Measurements from ENCODE around the gene GART. TPM values are rescaled to one million over a fixed set of nuclear protein-coding genes. Genes with fewer than 3 reads are reported as not detected.

GART gene
- total and polyA plus RNA-seq, 10 of the 15 experiments (the other 5 are each of a cell fraction or from before 2014, with no cell fraction given) = 44.7 to 178 (median 106) TPM

DNA sequence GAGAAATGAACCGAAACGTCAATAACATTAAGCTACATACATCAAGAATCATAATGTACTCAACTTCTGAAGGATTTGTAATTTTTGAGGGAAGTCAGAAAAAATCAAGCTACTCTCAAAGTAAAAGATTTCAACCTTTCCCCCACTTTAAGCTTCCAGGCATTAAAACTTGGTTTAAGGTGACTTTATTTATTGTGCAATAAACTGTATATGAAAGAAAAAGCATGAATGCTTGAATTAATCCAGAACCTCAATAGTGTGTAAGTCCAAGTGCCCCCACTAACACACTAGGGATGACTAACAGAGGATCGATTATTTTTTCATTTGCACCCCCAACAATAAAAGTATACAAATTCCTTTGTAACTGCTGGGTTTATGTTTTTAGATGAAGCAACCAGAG, 10.9 kb downstream of the GART start (continued):
- TF ChIP-seq CREM (IDR thresholded peaks at IDR 0.05; ENCODE audit: low read depth) = no peak
- TF ChIP-seq MEF2A (IDR thresholded peaks at IDR 0.05; ENCODE audit: insufficient read depth, low read depth, low read length) = no peak
- TF ChIP-seq MAX (IDR thresholded peaks at IDR 0.05; ENCODE audit: low read depth, low read length) = no peak
- no peak for TF ChIP-seq TCF7 (IDR thresholded peaks at IDR 0.05; ENCODE audit: borderline replicate concordance)
- TF ChIP-seq ATF7 (IDR thresholded peaks at IDR 0.05; ENCODE audit: low read depth) = no peak
- TF ChIP-seq SRF (IDR thresholded peaks at IDR 0.05; ENCODE audit: low read depth in 2 of 2, low read length in 2 of 2) = no peak

DNA sequence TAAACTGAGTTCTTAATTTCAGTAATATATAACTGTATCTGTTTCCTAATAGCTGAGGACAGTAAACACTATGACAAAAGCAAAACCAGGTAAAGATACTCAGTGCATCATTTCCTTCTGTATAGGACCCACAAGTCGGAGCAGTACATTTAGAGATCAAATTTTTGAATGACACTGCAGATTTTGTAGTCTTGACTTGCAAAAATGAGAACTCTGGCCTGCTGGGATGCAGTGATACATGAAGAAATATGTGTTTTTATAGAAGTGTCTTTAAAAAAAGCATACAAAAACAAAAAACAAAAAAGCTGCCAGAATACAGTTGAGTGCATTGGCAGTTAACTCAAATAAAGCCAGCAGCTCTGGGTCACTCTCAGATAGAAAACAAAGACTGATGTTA, 19.0 kb downstream of the GART start:
- in situ Hi-C loops (cut with MboI) = no loop called here
- intact Hi-C loops (cut with micrococcal nuclease; ENCODE audit: unreplicated experiment) = no loop called here
- no peak for ATAC-seq
- Histone ChIP-seq H3K4me2 (ENCODE audit: control insufficient read depth, insufficient read depth) (no peak overlapping the region), H3K9me3 (replicated peaks; ENCODE audit: control insufficient read depth, insufficient read depth, low read length) (no peaks in the 10 kb centered on the region), H3K9ac (ENCODE audit: control insufficient read depth, insufficient read depth, low read length) (no peak overlapping the region), H4K20me1 (ENCODE audit: control insufficient read depth, insufficient read depth) (no peaks in the 10 kb centered on the region), H3K4me3 (no peak overlapping the region), H3K27me3 (replicated peaks in 1 of 2; ENCODE audit: control insufficient read depth in 2 of 2, insufficient read depth in 2 of 2, low read length in 1 of 2) (no peaks in the 10 kb centered on the region), H3K79me2 (ENCODE audit: control insufficient read depth, insufficient read depth, low read length) (no peaks in the 10 kb centered on the region), H3K36me3 (ENCODE audit: control insufficient read depth in 2 of 2, insufficient read depth in 2 of 2, low read length in 1 of 2) (peaks cover 4 to 36% of the 10 kb centered on the region in 2 experiments), H3K4me1 (ENCODE audit: control insufficient read depth, insufficient read depth, low read length) (no peaks in the 10 kb centered on the region), H3K27ac (ENCODE audit: control insufficient read depth, insufficient read depth) (no peak overlapping the region), H2AFZ (ENCODE audit: control insufficient read depth, low read depth, low read length) (no peak overlapping the region)
- ChIA-PET RAD21 (ENCODE audit: unreplicated experiment) (no interaction called here), POLR2A (no interaction called here), CTCF (no interaction called here), SMC1A (ENCODE audit: uncharacterized antibody, unreplicated experiment) (interaction anchor here (0.9 kb wide), 1 partner anchor 9 kb away, joined by 3 read pairs; no protein-coding TSS in a partner anchor)
- 36% methylated on average over 1 of the region's 1 CpG for WGBS (ENCODE audit: insufficient coverage, insufficient replicate concordance, low lambda C conversion rate, missing lambda C conversion rate)
- no TSS peak for BruUV-seq (replicated peaks)
- TF ChIP-seq, protein P1, sequence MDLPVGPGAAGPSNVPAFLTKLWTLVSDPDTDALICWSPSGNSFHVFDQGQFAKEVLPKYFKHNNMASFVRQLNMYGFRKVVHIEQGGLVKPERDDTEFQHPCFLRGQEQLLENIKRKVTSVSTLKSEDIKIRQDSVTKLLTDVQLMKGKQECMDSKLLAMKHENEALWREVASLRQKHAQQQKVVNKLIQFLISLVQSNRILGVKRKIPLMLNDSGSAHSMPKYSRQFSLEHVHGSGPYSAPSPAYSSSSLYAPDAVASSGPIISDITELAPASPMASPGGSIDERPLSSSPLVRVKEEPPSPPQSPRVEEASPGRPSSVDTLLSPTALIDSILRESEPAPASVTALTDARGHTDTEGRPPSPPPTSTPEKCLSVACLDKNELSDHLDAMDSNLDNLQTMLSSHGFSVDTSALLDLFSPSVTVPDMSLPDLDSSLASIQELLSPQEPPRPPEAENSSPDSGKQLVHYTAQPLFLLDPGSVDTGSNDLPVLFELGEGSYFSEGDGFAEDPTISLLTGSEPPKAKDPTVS (IDR thresholded peaks at IDR 0.05; ENCODE audit: low read depth, low read length) = no peak
- no peak for TF ChIP-seq ZNF217 (IDR thresholded peaks at IDR 0.05)
- no peak for TF ChIP-seq RELA (IDR thresholded peaks at IDR 0.05; ENCODE audit: borderline replicate concordance, partially characterized antibody)
- TF ChIP-seq MAX (IDR thresholded peaks at IDR 0.05; ENCODE audit: low read depth, low read length) = no peak
- no peak for TF ChIP-seq TCF12 (IDR thresholded peaks at IDR 0.05; ENCODE audit: low read depth, low read length)
- TF ChIP-seq, protein P2, sequence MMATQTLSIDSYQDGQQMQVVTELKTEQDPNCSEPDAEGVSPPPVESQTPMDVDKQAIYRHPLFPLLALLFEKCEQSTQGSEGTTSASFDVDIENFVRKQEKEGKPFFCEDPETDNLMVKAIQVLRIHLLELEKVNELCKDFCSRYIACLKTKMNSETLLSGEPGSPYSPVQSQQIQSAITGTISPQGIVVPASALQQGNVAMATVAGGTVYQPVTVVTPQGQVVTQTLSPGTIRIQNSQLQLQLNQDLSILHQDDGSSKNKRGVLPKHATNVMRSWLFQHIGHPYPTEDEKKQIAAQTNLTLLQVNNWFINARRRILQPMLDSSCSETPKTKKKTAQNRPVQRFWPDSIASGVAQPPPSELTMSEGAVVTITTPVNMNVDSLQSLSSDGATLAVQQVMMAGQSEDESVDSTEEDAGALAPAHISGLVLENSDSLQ (IDR thresholded peaks at IDR 0.05) = no peak
- TF ChIP-seq CREM (IDR thresholded peaks at IDR 0.05; ENCODE audit: low read depth) = no peak
- TF ChIP-seq JUNB (IDR thresholded peaks at IDR 0.05) = no peak
- TF ChIP-seq, protein P3, sequence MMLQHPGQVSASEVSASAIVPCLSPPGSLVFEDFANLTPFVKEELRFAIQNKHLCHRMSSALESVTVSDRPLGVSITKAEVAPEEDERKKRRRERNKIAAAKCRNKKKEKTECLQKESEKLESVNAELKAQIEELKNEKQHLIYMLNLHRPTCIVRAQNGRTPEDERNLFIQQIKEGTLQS (IDR thresholded peaks at IDR 0.05; ENCODE audit: borderline replicate concordance, extremely low read depth, low read depth, low read length) = no peak
- DNase-seq (ENCODE audit: low read depth, low spot score) = no peak
- FAIRE-seq = no peak

Data from GM12878 (cell line).